H1 (cell line): ENCODE measurements around the gene ZNF521. TPM values are rescaled to one million over a fixed set of nuclear protein-coding genes. Genes with fewer than 3 reads are reported as not detected.

Experiments used
- ASH2L ChIP-seq: fragments of 200-600, 300-600 bp; sonication (generic); IDR thresholded peaks from one replicate; pipeline ENCODE4 v1.7.1; 2017; ENCODE audit warnings: low read length
- CBX8 ChIP-seq: fragments of 300-800, 300-1000 bp; sonication (generic); IDR thresholded peaks from 2 replicates; pipeline ENCODE4 v1.7.1; 2016; ENCODE audit warnings: low read depth, low read length, borderline replicate concordance
- CHD1 ChIP-seq: IDR thresholded peaks from 2 replicates; pipeline ENCODE4 v1.6.1; 2012; ENCODE audit warnings: low read depth, low read length, improper control_type of control experiment
- CHD7 ChIP-seq: fragments of 300-600 bp; sonication (generic); IDR thresholded peaks from 2 replicates; pipeline ENCODE4 v1.7.1; 2012; ENCODE audit warnings: low read length, moderate library complexity, mild to moderate bottlenecking, inconsistent platforms; ENCODE audit not compliant: insufficient replicate concordance
- EP300 ChIP-seq, 2 experiments: IDR thresholded peaks; 1 replicate in 1 of 2; 2 replicates in 1 of 2; pipeline ENCODE4 v1.6.1; 2011 to 2012; ENCODE audit warnings: low read depth in 2 of 2, low read length in 2 of 2, mild to moderate bottlenecking in 2 of 2, borderline replicate concordance in 1 of 2, inconsistent platforms in 1 of 2, moderate library complexity in 1 of 2
- POLR2AphosphoS5 ChIP-seq: IDR thresholded peaks from 2 replicates; pipeline ENCODE4 v1.6.1; 2011; ENCODE audit warnings: low read depth, low read length
- RXRA ChIP-seq: IDR thresholded peaks from 2 replicates; pipeline ENCODE4 v1.6.1; 2011; ENCODE audit warnings: low read depth, mild to moderate bottlenecking, low read length, moderate library complexity; ENCODE audit not compliant: insufficient read depth
- SAP30 ChIP-seq: fragments of 300-600 bp; sonication (generic); IDR thresholded peaks from 2 replicates; pipeline ENCODE4 v1.7.1; 2012; ENCODE audit warnings: low read length, moderate library complexity, mild to moderate bottlenecking, inconsistent platforms; ENCODE audit not compliant: insufficient read depth, insufficient replicate concordance
- SIRT6 ChIP-seq: IDR thresholded peaks from one replicate; pipeline ENCODE4 v1.7.1; 2012; ENCODE audit warnings: low read length, inconsistent platforms
- SP4 ChIP-seq: IDR thresholded peaks from 2 replicates; pipeline ENCODE4 v1.6.1; 2012; ENCODE audit warnings: low read length, inconsistent platforms
- SRF ChIP-seq: IDR thresholded peaks from 2 replicates; pipeline ENCODE4 v1.6.1; 2011; ENCODE audit warnings: mild to moderate bottlenecking, low read depth, low read length, moderate library complexity
- polyA plus RNA-seq, 7 experiments: library from polyadenylated mRNA; depleted of rRNA in 3 of 7; stranded (reverse) in 5 of 7; unstranded in 2 of 7; fragments of >200 nt in 5 of 7; fragments of 200-250 nt in 2 of 7; gene quantifications; 1 replicate in 5 of 7; 2 replicates in 1 of 7; 4 replicates in 1 of 7; pipeline versions ENCODE4 v1.2.1 to v1.2.3, GENCODE V29; 2011 to 2013; ENCODE audit warnings: missing spikeins in 2 of 7, mixed read lengths in 2 of 7
- total RNA-seq: library from RNA; stranded (reverse); fragmentation: NEBNext Ultra II Directional; extraction: Animal tissue kit (Norgen Biotek cat#: 25700); gene quantifications from 2 replicates; pipeline ENCODE4 v1.2.1, GENCODE V29; 2021

Gene ZNF521
- total and polyA plus RNA-seq, 2 of the 8 experiments (the other 6 are each of a cell fraction or from before 2014, with no cell fraction given), result 9.5 to 15.8 TPM

GRCh38 chr18:25189391-25190185, 162.4 kb downstream of the ZNF521 start (continued):
- no peak for TF ChIP-seq CBX8
- no peak for TF ChIP-seq SRF
- no peak for TF ChIP-seq SAP30
- no peak for TF ChIP-seq SIRT6
- no peak for TF ChIP-seq EP300 (IDR thresholded peaks at IDR 0.05; ENCODE audit: borderline replicate concordance in 1 of 2, low read depth in 2 of 2, low read length in 2 of 2)
- no peak for TF ChIP-seq SP4
- TF ChIP-seq POLR2AphosphoS5, result no peak
- no peak for TF ChIP-seq CHD7
- TF ChIP-seq CHD1, result no peak
- TF ChIP-seq RXRA, result no peak
- no peak for TF ChIP-seq ASH2L
